ENCODE measurements around the gene FCF1.

FCF1 gene

DNA sequence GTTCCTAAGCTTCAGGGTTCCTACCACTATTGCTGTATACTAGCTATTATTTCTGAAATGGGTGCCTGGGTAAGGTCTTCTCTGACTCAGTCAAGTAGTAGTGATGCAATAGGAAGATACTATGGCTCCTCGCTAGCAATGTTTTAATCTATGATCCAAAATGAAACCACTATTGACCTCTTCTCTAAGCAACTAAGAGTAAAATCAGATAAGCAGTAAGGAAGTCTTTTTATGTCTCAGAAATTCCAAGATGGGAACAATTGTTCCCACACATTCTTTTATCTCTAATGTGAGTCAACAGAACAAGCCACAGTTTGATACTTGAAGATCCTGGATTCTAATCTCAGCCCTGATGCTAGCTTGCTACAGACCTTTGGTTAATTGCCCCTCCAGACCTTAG is 45.2 kb upstream of the FCF1 start:
- no peaks in the 10 kb centered on the region for H4K20me1 ChIP-seq (ENCODE audit: insufficient read depth, low read length, poor library complexity, severe bottlenecking)
- no peak overlapping the region for H3K9ac ChIP-seq (ENCODE audit: low read depth, low read length, poor library complexity, severe bottlenecking)
- no peaks in the 10 kb centered on the region for H3K9me3 ChIP-seq (ENCODE audit: insufficient read depth, low read depth, low read length)
- no peaks in the 10 kb centered on the region for H3K27me3 ChIP-seq (ENCODE audit: insufficient read depth, low read length, poor library complexity, severe bottlenecking)
- no peak overlapping the region for H3K4me3 ChIP-seq (ENCODE audit: low read length, poor library complexity, severe bottlenecking)
- H3K36me3 ChIP-seq (ENCODE audit: insufficient read depth, low read length) = peaks cover 68% of the 10 kb centered on the region; the same call in 1 of the 2 replicates
- no peak overlapping the region for H3K4me2 ChIP-seq (ENCODE audit: low read depth, low read length, poor library complexity, severe bottlenecking)
- no peak overlapping the region for H2AFZ ChIP-seq (ENCODE audit: low read length)
- no peaks in the 10 kb centered on the region for H3K79me2 ChIP-seq (ENCODE audit: insufficient read depth, low read length)
- H3K4me1 ChIP-seq (ENCODE audit: insufficient read depth, low read length, poor library complexity, severe bottlenecking) = peaks cover 7% of the 10 kb centered on the region
- H3K9me2 ChIP-seq (replicated peaks; ENCODE audit: low read depth, low read length) = no peaks in the 10 kb centered on the region
- no peaks in the 10 kb centered on the region for H3F3A ChIP-seq (ENCODE audit: low read depth)
- no peak for TF ChIP-seq EZH2phosphoT487 (IDR thresholded peaks at IDR 0.05; ENCODE audit: borderline replicate concordance)
- TF ChIP-seq, protein P1, sequence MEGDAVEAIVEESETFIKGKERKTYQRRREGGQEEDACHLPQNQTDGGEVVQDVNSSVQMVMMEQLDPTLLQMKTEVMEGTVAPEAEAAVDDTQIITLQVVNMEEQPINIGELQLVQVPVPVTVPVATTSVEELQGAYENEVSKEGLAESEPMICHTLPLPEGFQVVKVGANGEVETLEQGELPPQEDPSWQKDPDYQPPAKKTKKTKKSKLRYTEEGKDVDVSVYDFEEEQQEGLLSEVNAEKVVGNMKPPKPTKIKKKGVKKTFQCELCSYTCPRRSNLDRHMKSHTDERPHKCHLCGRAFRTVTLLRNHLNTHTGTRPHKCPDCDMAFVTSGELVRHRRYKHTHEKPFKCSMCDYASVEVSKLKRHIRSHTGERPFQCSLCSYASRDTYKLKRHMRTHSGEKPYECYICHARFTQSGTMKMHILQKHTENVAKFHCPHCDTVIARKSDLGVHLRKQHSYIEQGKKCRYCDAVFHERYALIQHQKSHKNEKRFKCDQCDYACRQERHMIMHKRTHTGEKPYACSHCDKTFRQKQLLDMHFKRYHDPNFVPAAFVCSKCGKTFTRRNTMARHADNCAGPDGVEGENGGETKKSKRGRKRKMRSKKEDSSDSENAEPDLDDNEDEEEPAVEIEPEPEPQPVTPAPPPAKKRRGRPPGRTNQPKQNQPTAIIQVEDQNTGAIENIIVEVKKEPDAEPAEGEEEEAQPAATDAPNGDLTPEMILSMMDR (conservative IDR thresholded peaks at IDR 0.05; ENCODE audit: low read length) = no peak

DNA sequence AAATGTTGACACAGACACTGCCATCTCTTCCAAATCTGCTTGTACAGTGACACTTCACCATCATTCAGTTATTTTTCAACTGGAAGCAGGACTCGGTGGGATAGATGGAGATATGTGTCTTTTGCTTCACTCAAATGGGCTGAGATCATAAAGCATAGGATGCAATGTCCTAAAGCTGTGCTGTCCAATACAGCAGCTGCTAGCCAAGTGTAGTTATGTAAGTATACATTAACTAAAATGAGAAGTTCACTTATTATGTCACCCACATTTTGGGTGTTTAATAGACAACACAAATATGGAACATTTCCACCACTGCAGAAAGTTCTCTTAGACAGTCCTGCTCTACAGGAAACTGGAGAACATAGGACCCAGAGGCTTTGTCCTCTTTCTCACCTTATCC is 43.7 kb upstream of the FCF1 start:
- Histone ChIP-seq H3K4me2 (ENCODE audit: low read depth, low read length, poor library complexity, severe bottlenecking) (no peak overlapping the region), H2AFZ (ENCODE audit: low read length) (no peak overlapping the region), H3F3A (ENCODE audit: low read depth) (no peaks in the 10 kb centered on the region), H3K27me3 (ENCODE audit: insufficient read depth, low read length, poor library complexity, severe bottlenecking) (no peaks in the 10 kb centered on the region), H3K36me3 (ENCODE audit: insufficient read depth, low read length) (peaks cover 67% of the 10 kb centered on the region; the same call in 1 of the 2 replicates), H4K20me1 (ENCODE audit: insufficient read depth, low read length, poor library complexity, severe bottlenecking) (no peaks in the 10 kb centered on the region), H3K79me2 (ENCODE audit: insufficient read depth, low read length) (no peaks in the 10 kb centered on the region), H3K9ac (ENCODE audit: low read depth, low read length, poor library complexity, severe bottlenecking) (no peak overlapping the region), H3K4me3 (ENCODE audit: low read length, poor library complexity, severe bottlenecking) (no peak overlapping the region), H3K9me2 (replicated peaks; ENCODE audit: low read depth, low read length) (no peaks in the 10 kb centered on the region), H3K9me3 (ENCODE audit: insufficient read depth, low read depth, low read length) (no peaks in the 10 kb centered on the region), H3K4me1 (ENCODE audit: insufficient read depth, low read length, poor library complexity, severe bottlenecking) (peaks cover 7% of the 10 kb centered on the region)
- TF ChIP-seq EZH2phosphoT487 (IDR thresholded peaks at IDR 0.05; ENCODE audit: borderline replicate concordance) = no peak
- TF ChIP-seq, protein P1 (conservative IDR thresholded peaks at IDR 0.05; ENCODE audit: low read length) = no peak

- Histone ChIP-seq H2AFZ (ENCODE audit: low read length) (no peak overlapping the region), H3K4me3 (ENCODE audit: low read length, poor library complexity, severe bottlenecking) (no peak overlapping the region), H3K9me2 (replicated peaks; ENCODE audit: low read depth, low read length) (no peaks in the 10 kb centered on the region), H3F3A (ENCODE audit: low read depth) (no peaks in the 10 kb centered on the region), H3K9ac (ENCODE audit: low read depth, low read length, poor library complexity, severe bottlenecking) (no peak overlapping the region), H3K27me3 (ENCODE audit: insufficient read depth, low read length, poor library complexity, severe bottlenecking) (no peaks in the 10 kb centered on the region), H3K4me2 (ENCODE audit: low read depth, low read length, poor library complexity, severe bottlenecking) (no peak overlapping the region), H4K20me1 (ENCODE audit: insufficient read depth, low read length, poor library complexity, severe bottlenecking) (no peaks in the 10 kb centered on the region), H3K9me3 (ENCODE audit: insufficient read depth, low read depth, low read length) (no peaks in the 10 kb centered on the region), H3K4me1 (ENCODE audit: insufficient read depth, low read length, poor library complexity, severe bottlenecking) (peaks cover 7% of the 10 kb centered on the region), H3K79me2 (ENCODE audit: insufficient read depth, low read length) (no peaks in the 10 kb centered on the region), H3K36me3 (ENCODE audit: insufficient read depth, low read length) (peaks cover 69% of the 10 kb centered on the region)
- TF ChIP-seq, protein P1 (conservative IDR thresholded peaks at IDR 0.05; ENCODE audit: low read length) = no peak
- no peak for TF ChIP-seq EZH2phosphoT487 (IDR thresholded peaks at IDR 0.05; ENCODE audit: borderline replicate concordance)
Observed at GRCh38 chr14:74669846-74670245, 43.1 kb upstream of the FCF1 start.
